PFSK-1 (cell line): Measurements from ENCODE around the gene MBNL1.

Source experiments
- POLR2AphosphoS5 ChIP-seq: IDR thresholded peaks from 2 replicates; pipeline ENCODE4 v1.6.1; 2012; ENCODE audit warnings: low read depth, mild to moderate bottlenecking, control low read depth, low read length, moderate library complexity
- REST ChIP-seq, 2 experiments: IDR thresholded peaks; 2 replicates each; pipeline versions ENCODE4 v1.6.1 to v1.8.0; 2011 to 2012; ENCODE audit warnings: low read depth in 2 of 2, low read length in 2 of 2, control low read depth in 1 of 2, inconsistent platforms in 1 of 2, mild to moderate bottlenecking in 1 of 2, moderate library complexity in 1 of 2; ENCODE audit not compliant: insufficient read depth in 1 of 2
- SIN3A ChIP-seq: IDR thresholded peaks from 2 replicates; pipeline ENCODE4 v1.6.1; 2012; ENCODE audit warnings: mild to moderate bottlenecking, low read length, moderate library complexity, borderline replicate concordance; ENCODE audit not compliant: insufficient read depth
- TAF1 ChIP-seq: IDR thresholded peaks from 2 replicates; pipeline ENCODE4 v1.6.1; 2012; ENCODE audit warnings: low read length, control low read depth, borderline replicate concordance; ENCODE audit not compliant: insufficient read depth

GRCh38 chr3:152270937-152271336, 2.2 kb downstream of the MBNL1 start:
- TF ChIP-seq POLR2AphosphoS5 (no peak), TAF1 (no peak), REST (IDR thresholded peaks at IDR 0.05; ENCODE audit: insufficient read depth in 1 of 2, low read depth in 2 of 2, low read length in 2 of 2) (no peak), SIN3A (no peak)
